ENCODE data around the gene TMEM72.
A peak's percentile ranks its signal among the peaks of the same experiment; 100 is the strongest.

Gene TMEM72

DNA sequence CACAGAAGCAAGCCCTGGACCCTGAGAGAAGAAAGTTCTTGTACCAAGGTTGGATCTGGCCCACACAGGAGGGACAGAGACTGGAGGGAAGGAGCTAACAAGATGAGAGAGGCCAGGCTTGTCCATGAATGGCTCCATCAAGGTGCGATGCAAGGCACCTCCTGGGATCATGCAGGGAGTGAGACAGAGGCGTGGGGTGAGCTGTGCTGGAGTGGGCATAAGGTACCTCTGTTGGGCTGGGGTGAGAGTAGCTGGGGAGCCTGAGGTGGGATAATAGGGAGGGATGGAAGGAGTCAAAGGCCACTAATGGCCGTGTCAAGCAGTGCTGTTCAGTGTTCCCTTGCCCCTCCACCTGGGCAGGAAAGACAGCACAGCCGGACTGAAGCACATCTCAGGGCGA lies 9.9 kb downstream of the TMEM72 start:
- DNase-seq = no peak

DNA sequence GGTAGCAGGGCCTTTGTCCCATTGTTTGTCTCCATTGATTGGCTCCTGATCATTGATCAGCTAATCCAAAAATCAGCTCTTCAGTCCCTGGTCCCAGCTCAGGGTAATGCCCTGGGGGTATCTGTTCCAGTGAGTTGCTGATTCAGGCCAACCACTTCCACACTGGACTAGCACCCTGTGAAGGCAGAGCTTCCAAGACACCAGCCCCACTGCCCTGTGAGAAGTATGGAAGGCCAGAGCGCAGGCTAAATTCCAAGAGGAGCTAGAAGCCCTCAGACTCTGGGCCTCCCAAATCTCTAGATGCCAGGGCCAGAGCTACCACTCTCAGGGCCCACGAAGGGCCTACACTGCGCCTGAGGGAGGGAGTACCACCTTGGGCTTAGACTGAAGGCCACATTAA lies 10.4 kb downstream of the TMEM72 start:
- DNase-seq = no peak

DNA sequence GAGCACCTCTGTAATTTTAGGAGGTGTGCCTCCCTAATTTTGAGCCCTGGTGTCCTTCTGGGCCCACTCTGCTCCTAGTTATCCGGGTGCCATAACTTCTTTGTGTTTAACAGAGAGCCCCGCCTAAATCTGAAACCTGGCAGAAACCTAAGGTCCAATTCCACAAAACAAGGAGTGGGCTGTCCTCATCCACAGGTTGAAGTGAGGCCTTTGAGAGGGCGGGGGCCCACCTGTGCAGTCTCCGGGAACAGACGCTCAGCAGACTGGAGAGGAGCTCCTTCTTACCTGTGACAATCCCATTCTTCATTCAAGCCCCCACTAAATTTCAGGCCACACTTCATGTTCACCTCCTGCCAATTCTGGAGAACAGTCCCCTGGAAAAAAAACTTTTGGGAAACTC lies 10.9 kb downstream of the TMEM72 start:
- DNase-seq = no peak

DNA sequence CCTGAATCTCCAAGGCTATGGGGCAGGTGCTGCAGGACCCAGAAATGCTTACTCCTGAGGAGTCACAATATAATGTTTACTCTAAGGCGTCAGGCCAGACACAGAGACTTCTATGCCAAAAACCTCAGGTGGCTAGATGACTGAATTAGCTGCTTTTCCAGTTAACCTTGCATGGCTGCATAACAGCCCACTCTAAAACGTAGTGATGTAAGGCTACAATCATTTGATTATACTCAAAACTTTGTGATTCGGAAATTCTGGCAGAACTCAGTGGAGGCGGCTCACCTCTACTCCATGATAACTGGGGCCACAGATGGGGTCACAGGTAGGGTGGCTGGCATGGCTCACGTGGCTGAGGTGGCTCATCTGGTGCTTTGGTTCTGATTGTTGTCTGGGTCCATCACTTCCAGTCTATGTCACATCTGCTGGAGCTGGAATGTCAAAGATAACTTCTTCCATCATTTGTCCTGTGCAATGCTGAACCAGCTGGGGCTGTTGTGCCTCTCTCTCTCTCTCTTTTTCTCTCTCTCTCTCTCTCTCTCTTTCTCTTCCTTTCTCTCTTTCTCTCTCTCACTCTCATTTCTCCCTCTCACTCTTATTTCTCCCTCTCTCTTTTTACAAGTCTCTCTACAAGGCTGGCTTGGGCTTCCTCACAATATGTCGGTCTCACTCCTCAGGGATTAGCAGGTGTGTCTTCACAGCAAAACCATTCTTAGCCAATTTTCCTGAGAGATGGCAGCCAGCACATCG lies 11.8 kb downstream of the TMEM72 start:
- DNase-seq = no peak

DNA sequence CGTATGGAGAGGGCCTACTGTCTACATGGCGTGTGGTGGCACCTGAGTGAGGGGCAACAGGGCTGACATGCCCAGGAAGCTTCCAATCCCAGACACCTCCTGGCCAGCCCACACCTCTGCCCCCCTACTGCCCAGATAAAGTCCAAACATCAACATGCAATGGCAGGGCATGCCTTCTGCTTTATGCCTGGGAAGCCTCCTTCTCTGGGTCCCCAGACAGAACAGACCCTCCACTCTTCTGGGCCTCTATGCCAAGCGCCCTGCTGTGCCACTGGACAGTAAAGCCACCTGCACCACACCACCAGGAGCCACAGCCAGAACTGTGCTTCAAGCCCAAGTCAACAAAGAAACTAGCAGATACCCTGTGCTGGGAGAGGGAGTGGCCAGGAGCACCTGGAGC lies 12.5 kb downstream of the TMEM72 start:
- no peak for DNase-seq

DNA sequence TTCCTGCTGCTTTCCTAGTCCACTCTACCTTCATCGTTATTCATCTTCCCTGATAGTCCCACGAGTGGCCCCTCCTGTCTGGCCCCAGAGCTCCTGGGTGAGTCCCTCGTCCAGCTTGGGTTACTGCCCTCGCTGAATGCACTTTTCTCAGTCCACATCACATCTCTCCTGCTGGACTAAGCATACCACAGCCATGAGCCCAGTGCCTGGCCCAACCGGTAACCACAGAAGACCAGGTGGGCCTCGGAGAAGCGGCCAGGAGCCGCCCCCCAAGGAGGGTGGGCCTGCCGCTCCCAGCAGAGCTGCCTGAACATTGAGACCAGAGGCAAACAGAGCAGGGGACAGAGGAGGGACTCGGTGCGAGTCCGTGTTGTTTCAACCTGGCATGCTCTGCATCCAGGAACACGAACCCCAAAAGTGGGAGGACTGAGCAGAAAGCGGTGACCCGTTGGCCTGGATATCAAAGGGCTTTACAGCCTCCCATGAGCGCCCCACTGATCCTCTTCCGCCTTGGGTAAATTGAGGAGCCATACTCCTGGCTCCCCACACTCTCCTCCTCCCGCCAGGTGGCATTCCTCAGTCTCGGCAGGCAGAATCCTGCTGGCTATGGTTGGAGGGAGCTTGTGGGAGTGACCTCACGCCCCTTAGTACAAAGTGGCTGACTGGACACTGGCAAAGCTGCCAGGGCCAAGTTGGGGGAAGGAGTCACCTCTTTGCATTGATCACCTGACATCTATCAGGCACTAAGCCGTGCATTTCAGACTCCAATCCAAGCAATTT lies 13.3 kb downstream of the TMEM72 start:
- DNase-seq = no peak

DNA sequence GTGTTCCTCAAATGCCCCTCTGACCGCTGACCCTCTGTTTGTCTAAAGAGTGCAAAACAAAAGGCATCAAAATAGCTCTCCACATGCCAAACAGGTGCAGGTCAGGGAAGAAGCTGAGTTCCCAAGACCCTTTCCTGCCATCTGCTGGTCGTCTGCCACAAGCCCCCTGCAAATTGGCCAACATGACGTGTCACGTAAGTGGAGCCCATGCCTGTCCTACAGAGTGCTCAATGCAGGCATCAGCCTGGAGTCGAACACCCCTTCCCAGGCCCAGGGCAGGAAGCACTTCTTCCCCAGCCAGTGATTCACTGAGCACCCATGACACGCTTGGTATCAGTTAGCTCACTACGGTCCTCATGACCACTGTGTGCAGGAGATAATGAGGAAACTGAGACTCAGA lies 14.1 kb downstream of the TMEM72 start:
- no peak for DNase-seq

DNA sequence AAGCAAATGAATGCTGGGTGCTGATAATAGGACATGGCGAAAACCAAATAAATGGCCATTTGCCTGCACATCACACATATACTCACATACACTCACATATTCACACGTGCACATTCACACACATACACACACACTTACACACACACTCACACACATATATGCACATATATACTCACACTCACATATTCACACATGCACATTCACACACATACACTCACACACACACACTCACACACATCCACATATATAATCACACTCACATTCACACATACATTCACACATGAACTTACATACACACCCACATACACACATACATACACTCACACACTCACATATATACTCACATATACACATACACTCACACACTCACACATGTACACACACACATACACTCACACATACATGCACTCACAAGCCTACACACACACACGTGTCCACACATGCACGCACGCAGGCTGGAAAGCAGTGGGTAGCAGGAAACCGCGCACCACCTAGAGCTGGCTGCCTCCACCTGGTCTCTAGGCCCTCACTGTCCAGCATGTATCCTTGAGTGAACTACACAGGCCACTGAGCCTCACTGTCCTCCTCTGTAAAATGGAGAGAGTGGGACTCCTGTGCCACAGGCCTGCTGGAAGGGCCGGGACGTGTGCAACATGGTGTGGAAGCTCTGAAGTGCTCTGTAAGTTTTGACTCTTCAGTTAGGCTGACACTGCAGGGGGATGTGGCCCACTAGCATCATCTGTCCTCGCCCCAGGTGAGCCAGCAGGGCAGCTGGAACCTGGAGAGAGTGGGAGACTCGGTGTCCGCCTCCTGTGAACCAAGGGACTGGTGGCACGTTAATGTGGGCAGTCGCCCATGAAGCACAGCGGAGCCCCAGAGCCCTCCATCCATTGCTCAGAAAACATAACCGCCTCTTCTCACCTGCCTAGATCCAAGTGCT lies 14.9 kb downstream of the TMEM72 start:
- no peak for DNase-seq

DNA sequence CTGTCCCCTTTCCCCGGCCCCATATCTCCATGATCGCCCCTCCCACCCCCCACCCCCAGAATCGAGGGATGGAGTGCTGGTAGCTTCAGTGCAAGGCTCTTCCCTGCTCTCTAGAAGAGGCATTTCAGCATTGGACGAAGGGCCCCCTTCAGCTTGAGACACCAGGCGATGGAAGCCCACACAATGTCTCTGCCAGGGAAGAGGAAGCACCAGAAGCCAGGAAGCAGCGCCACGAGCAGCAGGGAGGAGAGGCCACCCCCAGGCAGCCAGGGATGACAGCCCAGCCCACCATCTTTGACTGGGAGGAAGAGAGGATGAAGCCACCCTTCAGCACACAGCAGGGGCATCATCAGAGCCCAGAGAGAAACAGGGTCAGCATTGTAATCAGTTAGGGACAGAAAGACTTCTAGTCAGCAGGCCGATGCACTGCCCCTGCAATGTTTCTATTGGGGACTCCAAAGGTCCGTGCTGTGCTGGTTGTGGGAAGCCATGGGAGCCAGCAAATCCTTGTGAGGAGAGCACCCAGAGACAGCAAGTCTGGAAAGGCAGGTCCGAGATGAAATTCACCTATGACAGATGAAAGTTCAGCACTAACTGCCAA lies 15.7 kb downstream of the TMEM72 start:
- DNase-seq = no peak

DNA sequence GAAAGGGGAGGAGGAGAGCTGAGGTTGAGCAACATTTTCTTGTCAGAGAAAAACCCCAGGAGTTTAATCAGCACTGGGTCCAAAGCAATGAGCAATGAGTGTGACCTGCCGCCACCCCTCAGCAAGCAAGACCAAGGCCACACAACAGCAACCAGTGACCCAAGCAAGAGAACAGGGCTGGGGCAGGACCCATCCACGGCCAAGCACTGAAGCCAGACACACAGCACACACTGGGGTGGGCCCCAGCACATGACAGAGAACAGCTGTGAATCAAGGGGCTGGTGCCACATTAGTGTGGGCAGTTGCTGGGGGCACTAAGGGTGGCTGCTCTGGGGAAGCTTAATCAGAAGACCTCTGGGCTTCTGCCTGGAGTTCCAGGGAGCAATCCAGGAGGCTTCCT lies 16.2 kb downstream of the TMEM72 start:
- DNase-seq = no peak

DNA sequence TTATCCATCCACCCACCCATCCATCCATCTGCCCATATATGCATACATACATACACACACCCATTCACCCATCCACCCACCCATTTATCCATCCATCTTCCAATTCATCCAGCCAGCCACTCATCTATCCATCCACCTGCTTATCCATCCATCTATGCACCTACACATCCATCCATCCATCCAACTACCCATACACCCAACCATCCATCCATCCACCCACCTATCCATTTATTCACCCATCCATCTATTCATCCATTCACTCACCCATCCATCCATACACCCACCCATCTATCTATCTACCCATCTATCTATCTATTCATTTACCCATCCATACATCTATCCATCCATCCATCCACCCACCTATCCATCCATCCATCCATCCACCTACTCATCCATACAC lies 17.3 kb downstream of the TMEM72 start:
- no peak for DNase-seq

DNA sequence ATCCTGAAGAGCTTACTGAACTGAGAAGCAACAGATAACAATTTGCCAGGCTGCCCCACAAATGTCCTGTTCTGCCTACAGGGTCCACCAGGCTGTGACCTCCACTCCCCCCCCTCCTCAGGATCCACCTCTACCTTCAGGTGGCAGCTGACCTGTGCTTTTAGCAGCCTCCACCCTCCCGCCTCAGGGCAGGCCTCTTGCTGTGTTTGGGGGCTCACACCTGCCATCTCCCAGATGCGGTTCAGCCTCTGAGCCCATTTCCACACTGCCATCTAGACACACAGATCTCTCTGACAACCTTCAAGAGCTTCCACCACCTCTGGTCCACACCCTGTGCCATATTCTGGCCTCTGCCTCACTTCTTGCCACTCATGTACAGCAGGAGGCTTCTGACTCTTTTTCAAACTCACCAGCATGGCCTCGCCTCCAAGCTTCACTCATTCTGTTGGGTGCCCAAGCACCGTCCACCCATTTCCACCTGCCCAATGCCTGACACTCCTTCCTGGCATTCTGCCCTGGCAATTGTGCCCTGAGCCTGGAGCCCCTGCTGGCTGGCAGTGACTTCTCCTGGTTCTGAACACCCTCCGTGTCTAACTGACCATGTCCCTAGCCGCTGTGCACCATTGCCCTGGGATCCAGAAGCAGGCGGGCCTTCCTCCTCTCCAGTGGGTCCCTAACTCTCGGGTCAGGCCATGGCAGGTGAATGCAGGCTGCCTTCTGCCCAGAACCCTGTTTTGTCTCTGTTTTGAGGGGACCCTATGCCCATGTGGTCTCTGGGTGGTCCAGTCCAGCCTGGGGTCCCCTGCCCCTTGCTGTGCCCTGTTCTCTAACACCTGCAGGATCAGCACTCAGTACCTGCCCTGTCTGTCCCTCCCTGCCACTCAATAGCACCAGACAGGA lies 18.5 kb downstream of the TMEM72 start:
- no peak for DNase-seq

DNA sequence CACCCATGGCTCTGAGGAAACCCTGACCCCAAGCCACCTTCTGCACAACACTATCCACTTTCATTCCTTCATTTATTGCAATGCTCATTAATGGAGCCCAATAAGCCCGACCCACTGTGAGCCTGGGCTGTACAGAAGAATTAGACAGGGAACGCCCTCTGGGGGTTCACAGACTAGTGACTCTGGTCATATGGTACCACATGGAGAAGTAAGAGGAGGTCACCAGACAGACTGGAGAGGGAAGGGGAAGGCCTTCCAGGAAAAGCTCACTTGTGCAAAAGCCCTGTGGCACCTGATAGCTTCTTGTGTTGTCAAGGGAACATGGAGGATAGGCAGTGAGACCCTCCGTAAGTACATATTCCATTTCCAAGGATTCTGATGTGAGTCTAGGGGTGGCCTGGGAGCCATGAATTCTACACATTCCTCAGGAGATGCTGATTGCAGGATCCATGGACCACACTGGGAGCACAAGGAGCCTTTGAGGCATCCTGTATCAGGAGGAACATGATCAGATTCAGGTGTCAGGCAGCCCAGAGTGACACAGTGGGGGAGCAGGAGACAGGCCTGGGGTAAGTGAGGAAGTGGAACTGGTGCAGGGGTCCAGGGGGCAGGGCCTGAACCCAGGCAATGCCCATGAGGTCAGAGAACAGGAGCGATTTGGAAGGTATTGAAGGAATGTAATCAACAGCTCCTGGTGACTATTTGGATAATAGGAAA lies 19.9 kb downstream of the TMEM72 start:
- no peak for DNase-seq

DNA sequence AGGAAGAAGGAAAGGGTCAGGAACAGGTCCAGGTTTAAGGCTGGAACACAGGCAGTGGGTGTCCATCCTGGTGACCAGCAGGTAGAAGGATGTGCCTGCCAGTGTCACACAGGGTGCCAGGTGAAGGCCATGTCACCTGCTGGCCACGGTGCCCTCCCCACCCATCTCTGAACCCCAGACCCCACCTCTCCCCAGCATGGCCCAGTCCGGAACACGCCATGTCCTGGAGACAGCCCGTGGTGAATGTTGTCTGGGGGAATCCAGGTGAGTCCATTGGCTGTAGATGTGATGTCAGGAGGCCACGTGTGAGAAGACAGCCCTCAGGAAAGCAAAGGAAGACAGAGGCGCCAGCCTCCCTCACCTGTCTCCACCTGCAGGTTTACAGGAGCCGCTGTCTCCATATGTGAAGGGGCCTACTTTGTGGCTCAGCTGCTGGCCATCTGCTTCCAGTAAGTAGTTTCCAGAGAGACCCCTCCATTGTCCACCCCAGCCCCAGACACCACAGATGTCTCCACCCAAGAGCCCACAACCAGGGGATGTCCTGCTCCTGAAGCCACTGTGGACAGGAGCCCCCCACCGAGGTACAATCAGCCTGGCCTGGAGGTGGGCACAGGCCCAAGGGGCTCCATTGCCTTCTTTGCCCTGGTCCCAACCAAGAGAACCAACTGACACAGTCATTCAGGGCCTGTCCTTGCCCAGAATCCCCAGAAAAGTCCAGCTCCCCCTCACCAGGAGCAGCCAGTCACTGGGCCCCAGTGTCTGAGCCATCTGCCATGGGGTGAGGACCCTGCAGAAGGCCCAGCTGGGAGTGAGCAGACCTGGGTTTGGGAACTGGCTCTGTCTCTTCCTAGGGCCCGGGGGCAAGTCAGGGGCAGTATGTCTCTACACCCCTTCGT lies 20.7 kb downstream of the TMEM72 start:
- DNase-seq = no peak

DNA sequence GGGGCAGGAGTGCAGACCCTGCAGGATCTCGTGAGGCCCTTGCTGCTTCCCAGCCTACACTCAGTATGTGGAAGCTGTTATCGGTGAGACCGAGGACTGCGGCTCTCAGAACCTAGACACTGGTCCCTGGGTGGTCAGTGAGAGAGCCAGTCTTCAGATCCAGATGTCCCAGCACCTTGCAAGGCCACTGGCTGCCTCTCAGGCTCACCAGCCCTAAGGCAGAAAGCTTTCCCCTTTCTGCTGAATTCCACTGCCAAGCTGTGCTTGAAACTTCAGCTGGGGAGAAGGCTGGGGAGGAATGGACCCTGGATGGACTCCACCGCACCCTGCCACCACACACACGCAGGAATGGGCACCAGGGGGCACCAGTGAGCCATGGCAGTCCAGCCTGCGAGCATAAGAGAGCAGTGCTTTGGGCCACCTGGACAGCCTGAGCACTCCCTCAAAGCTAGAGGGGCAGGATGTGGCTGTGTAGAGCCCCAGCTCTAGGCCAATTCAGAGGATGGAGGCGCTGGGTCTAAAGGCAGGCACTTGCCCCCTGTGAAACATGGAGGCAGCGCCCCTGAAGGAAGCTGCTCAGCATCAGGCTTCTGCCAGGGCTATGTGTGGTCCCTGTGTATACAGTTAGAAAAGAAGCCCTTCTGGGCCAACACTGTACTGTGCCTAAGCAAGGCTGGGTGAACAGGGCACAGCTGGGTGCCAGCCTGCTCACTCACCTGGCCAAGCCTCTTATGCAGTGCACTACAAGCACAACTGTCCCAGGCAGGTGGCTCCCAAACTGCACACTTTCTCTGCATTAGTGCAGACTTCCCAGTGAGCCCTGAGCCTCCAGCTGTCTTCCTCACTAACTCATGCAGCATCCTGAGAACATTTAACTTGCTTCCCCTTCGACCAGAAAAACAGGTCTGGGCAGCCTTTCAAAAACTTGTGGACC lies 21.6 kb downstream of the TMEM72 start:
- DNase-seq = peak; percentile 62 to 81

DNA sequence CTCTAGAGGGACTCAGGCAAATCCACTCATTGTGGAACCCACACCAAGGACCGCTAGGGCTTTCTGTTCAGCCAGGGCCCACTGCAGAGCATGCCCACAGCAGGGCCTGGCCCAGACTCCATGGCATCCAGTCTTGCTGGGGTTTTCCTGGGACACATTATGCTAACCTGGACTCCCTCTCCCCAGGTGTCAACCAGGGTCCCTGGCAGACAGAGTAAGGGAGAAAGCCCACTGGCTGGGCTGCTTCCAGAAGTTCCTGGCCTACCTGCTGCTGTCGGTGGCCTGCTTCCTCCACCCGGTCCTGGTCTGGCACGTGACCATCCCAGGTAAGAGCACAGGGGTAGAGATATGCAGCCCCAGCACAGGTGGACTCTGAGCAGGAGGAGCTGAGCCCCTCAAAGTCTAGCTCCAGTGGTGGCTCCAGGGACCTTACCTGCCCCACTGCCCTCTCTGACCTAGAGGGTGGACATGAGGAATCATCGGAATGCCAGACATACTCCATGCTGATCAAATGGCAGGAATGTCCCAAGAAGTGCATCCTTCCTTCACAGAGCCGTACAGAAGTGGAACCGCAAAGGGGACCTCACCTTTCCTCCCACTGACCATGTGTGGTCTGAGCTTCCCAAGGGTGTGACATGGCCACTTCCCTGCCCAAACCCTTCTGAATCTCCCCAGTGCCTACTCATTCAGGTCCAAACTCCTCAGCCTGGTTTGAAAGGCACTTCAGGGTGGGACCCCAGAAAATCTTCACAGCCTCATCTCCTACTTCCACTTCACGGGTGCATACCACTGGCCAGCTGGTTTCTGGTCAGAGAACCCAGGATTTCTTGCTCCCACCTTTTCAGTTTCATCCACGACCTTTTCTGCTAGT lies 22.5 kb downstream of the TMEM72 start:
- DNase-seq = no peak

DNA sequence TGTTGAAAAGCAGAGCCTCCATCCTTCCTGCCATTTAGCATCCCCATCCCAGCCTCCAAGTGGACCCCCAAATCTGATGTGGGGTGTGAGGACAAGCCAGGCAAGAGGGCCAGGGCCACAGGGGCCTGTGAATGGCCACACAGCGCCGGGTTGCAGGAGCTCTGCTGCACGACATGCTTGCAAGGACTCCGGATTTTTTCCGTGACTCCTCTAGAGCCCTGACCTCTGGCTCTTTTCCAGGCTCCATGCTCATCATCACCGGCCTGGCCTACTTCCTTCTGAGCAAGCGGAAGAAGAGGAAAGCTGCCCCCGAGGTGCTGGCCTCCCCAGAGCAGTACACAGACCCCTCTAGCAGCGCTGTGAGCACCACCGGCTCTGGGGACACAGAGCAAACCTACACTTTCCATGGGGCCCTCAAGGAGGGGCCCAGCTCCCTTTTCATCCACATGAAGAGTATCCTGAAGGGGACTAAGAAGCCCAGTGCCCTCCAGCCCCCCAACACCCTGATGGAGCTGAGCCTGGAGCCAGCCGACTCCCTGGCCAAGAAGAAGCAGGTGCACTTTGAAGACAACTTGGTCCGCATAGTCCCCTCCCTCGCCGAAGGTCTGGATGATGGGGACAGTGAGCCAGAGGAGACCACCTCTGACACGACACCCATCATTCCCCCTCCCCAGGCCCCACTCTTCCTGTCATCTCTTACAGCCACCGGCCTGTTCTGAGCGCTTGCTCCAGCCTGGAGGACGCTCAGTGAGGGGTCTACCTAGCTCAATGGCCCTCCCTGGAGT lies 23.5 kb downstream of the TMEM72 start:
- no peak for DNase-seq
